Liver (tissue), 9 donors: Measurements from ENCODE around the gene BRI3BP. TPM values are rescaled to one million over a fixed set of nuclear protein-coding genes. Genes with fewer than 3 reads are reported as not detected.

Experiments used
- DNase-seq: peaks from one replicate; pipeline ENCODE4 v3.0.0-alpha.2; 2017; ENCODE audit warnings: low spot score
- H3K27ac ChIP-seq, 2 donors: one replicate each; pipeline ENCODE4 v1.7.0; 2013; ENCODE audit warnings: inconsistent platforms in 2 of 2, low read length in 2 of 2, control low read depth in 1 of 2, low read depth in 1 of 2, mild to moderate bottlenecking in 1 of 2
- H3K27me3 ChIP-seq, 4 donors: one replicate each; pipeline versions ENCODE4 v1.6.1 to v1.7.0; 2013; ENCODE audit warnings: low read length in 3 of 4, inconsistent platforms in 1 of 4, mild to moderate bottlenecking in 1 of 4, moderate library complexity in 1 of 4; ENCODE audit not compliant: control insufficient read depth in 4 of 4, insufficient read depth in 4 of 4
- H3K36me3 ChIP-seq, 4 donors: one replicate each; pipeline versions ENCODE4 v1.6.1 to v1.7.0; 2013; ENCODE audit warnings: low read length in 3 of 4, mild to moderate bottlenecking in 3 of 4, low read depth in 1 of 4, moderate library complexity in 1 of 4; ENCODE audit not compliant: control insufficient read depth in 4 of 4, insufficient read depth in 3 of 4
- H3K4me1 ChIP-seq, 4 donors: one replicate each; pipeline versions ENCODE4 v1.6.1 to v1.7.0; 2013; ENCODE audit warnings: low read length in 3 of 4, mild to moderate bottlenecking in 3 of 4, moderate library complexity in 1 of 4; ENCODE audit not compliant: control insufficient read depth in 4 of 4, insufficient read depth in 4 of 4
- H3K4me3 ChIP-seq, 3 donors: one replicate each; pipeline versions ENCODE4 v1.6.1 to v1.7.0; 2013; ENCODE audit warnings: low read length in 3 of 3, control low read depth in 1 of 3, low read depth in 1 of 3, mild to moderate bottlenecking in 1 of 3
- H3K9ac ChIP-seq, 2 donors: one replicate each; pipeline ENCODE4 v1.7.0; 2013; ENCODE audit warnings: low read length in 2 of 2, mild to moderate bottlenecking in 2 of 2, moderate library complexity in 2 of 2, control low read depth in 1 of 2, low read depth in 1 of 2
- H3K9me3 ChIP-seq, 4 donors: one replicate each; pipeline versions ENCODE4 v1.6.1 to v1.7.0; 2013; ENCODE audit warnings: low read length in 3 of 4; ENCODE audit not compliant: control insufficient read depth in 4 of 4
- CTCF ChIP-seq: fragments of 150-350 bp; IDR thresholded peaks from 2 replicates; pipeline ENCODE4 v1.5.1; 2017; ENCODE audit warnings: improper control_type of control experiment, low read depth, low read length; ENCODE audit not compliant: missing input control
- EGR1 ChIP-seq, 2 donors: IDR thresholded peaks; 2 replicates each; pipeline ENCODE4 v1.6.1; 2016 to 2018; ENCODE audit warnings: antibody characterized with exemption in 2 of 2, low read depth in 2 of 2
- FOXA1 ChIP-seq: IDR thresholded peaks from 2 replicates; pipeline ENCODE4 v1.6.1; 2016; ENCODE audit warnings: antibody characterized with exemption
- FOXA2 ChIP-seq: IDR thresholded peaks from 2 replicates; pipeline ENCODE4 v1.6.1; 2016; ENCODE audit warnings: antibody characterized with exemption
- GABPA ChIP-seq, 2 donors: IDR thresholded peaks in 1 of 2; conservative IDR thresholded peaks in 1 of 2; 2 replicates each; pipeline ENCODE4 v1.6.1; 2016; ENCODE audit warnings: antibody characterized with exemption in 2 of 2, mild to moderate bottlenecking in 1 of 2, moderate library complexity in 1 of 2
- HNF4A ChIP-seq, 2 donors: conservative IDR thresholded peaks; 2 replicates each; pipeline ENCODE4 v1.6.1; 2016; ENCODE audit warnings: antibody characterized with exemption in 2 of 2, mild to moderate bottlenecking in 2 of 2
- HNF4G ChIP-seq: IDR thresholded peaks from 2 replicates; pipeline ENCODE4 v1.6.1; 2016; ENCODE audit warnings: antibody characterized with exemption
- JUND ChIP-seq, 2 donors: IDR thresholded peaks; 2 replicates each; pipeline ENCODE4 v1.6.1; 2016; ENCODE audit warnings: antibody characterized with exemption in 2 of 2
- MAX ChIP-seq: IDR thresholded peaks from 2 replicates; pipeline ENCODE4 v1.6.1; 2016; ENCODE audit warnings: antibody characterized with exemption
- NR2F2 ChIP-seq: IDR thresholded peaks from 2 replicates; pipeline ENCODE4 v1.6.1; 2016; ENCODE audit warnings: antibody characterized with exemption
- RAD21 ChIP-seq, 2 donors: IDR thresholded peaks; 2 replicates each; pipeline ENCODE4 v1.6.1; 2016; ENCODE audit warnings: antibody characterized with exemption in 2 of 2, mild to moderate bottlenecking in 2 of 2
- RXRA ChIP-seq, 2 donors: IDR thresholded peaks; 2 replicates each; pipeline ENCODE4 v1.6.1; 2017 to 2018; ENCODE audit warnings: antibody characterized with exemption in 2 of 2, mild to moderate bottlenecking in 1 of 2
- SP1 ChIP-seq: IDR thresholded peaks from 2 replicates; pipeline ENCODE4 v1.6.1; 2018; ENCODE audit warnings: antibody characterized with exemption, mild to moderate bottlenecking
- YY1 ChIP-seq: IDR thresholded peaks from 2 replicates; pipeline ENCODE4 v1.6.1; 2016; ENCODE audit warnings: antibody characterized with exemption, mild to moderate bottlenecking
- ZBTB33 ChIP-seq: IDR thresholded peaks from 2 replicates; pipeline ENCODE4 v1.6.1; 2016; ENCODE audit warnings: antibody characterized with exemption
- WGBS: extraction: QIAGEN DNeasy Blood & Tissue Kit; methylation state at CpG from one replicate; pipeline ENCODE4 v1.1.7; 2013; 5-methylcytosine and 5-hydroxymethylcytosine counted together
- polyA plus RNA-seq, 2 donors: library from polyadenylated mRNA; stranded (reverse) in 1 of 2; unstranded in 1 of 2; fragments of 200-250 nt in 1 of 2; fragments of >200 nt in 1 of 2; fragmentation: Nextera tagmentation in 1 of 2; extraction: Ambion mirVana in 1 of 2; gene quantifications; one replicate each; pipeline versions ENCODE4 v1.2.1 to v1.2.3, GENCODE V29; 2013 to 2015
- total RNA-seq, 2 donors: library from RNA; depleted of rRNA; stranded (reverse); fragments of >200 nt; gene quantifications; one replicate each; pipeline ENCODE4 v1.2.3, GENCODE V29; 2014
- TF ChIP-seq, protein P1 (sequence below): IDR thresholded peaks from 2 replicates; pipeline ENCODE4 v1.6.1; 2016; ENCODE audit warnings: antibody characterized with exemption
- donor health status: healthy.
- donor health status: healthy.
- donor health status: healthy.
- donor health status: healthy.
- donor health status: healthy.

Gene BRI3BP
- total and polyA plus RNA-seq, 4 donors: 2.4 to 15.3 (median 4.7) TPM

DNA sequence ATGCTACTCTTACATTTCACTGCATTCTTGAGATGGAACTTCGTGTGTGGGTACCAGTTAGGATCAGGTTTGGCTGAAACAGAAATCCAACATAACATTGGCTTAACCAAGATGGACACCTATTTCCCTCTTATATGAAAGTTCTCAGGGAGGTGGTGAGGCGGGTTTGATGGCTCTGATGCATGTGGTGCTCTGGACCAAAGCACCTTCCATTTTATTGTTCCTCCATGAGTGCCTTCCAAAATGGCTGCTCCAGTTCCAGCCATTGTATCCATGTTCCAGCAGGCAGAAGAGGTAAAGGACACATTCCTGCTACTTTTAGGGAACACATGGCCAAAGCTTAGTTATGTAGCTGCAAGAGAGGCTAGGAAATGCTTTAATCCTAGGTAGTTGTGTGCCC lies 29.6 kb downstream of the BRI3BP start:
- H3K27ac ChIP-seq: no peak overlapping the region
- DNase-seq: no peak
- H3K4me3 ChIP-seq: no peak overlapping the region
- over 99% methylated on average over 2 of the region's 2 CpGs for WGBS
- no peaks in the 10 kb centered on the region for H3K4me1 ChIP-seq
- H3K9ac ChIP-seq: no peak overlapping the region
- no peak for TF ChIP-seq YY1
- TF ChIP-seq, protein P1, sequence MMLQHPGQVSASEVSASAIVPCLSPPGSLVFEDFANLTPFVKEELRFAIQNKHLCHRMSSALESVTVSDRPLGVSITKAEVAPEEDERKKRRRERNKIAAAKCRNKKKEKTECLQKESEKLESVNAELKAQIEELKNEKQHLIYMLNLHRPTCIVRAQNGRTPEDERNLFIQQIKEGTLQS: no peak
- TF ChIP-seq SP1: no peak
- TF ChIP-seq FOXA2: no peak
- TF ChIP-seq JUND (IDR thresholded peaks at IDR 0.05): no peak
- TF ChIP-seq HNF4G: no peak
- TF ChIP-seq ZBTB33: no peak
- TF ChIP-seq NR2F2: no peak
- no peak for TF ChIP-seq HNF4A (conservative IDR thresholded peaks at IDR 0.05)
- no peak for TF ChIP-seq FOXA1
- TF ChIP-seq RAD21 (IDR thresholded peaks at IDR 0.05): no peak
- TF ChIP-seq RXRA (IDR thresholded peaks at IDR 0.05): no peak
- H3K27me3 ChIP-seq: no peaks in the 10 kb centered on the region
- H3K9me3 ChIP-seq: no peaks in the 10 kb centered on the region
- H3K36me3 ChIP-seq: peaks cover 0 to 4% (median 0%) of the 10 kb centered on the region in 4 donors

- TF ChIP-seq GABPA (IDR thresholded peaks at IDR 0.05 in 1 of 2, conservative IDR thresholded peaks at IDR 0.05 in 1 of 2) (no peak), HNF4A (conservative IDR thresholded peaks at IDR 0.05) (no peak)
- peaks cover 0 to 4% (median 0%) of the 10 kb centered on the region in 4 donors for H3K36me3 ChIP-seq
- no peak for DNase-seq
- H3K4me1 ChIP-seq: no peaks in the 10 kb centered on the region
- H3K9ac ChIP-seq: no peak overlapping the region
- H3K27ac ChIP-seq: no peak overlapping the region
- H3K9me3 ChIP-seq: no peaks in the 10 kb centered on the region
- no peak overlapping the region for H3K4me3 ChIP-seq
- H3K27me3 ChIP-seq: no peaks in the 10 kb centered on the region
- WGBS: 97% methylated on average over 43 of the region's 43 CpGs
Observed at GRCh38 chr12:125024949-125025563, 31.6 kb downstream of the BRI3BP start.

DNA sequence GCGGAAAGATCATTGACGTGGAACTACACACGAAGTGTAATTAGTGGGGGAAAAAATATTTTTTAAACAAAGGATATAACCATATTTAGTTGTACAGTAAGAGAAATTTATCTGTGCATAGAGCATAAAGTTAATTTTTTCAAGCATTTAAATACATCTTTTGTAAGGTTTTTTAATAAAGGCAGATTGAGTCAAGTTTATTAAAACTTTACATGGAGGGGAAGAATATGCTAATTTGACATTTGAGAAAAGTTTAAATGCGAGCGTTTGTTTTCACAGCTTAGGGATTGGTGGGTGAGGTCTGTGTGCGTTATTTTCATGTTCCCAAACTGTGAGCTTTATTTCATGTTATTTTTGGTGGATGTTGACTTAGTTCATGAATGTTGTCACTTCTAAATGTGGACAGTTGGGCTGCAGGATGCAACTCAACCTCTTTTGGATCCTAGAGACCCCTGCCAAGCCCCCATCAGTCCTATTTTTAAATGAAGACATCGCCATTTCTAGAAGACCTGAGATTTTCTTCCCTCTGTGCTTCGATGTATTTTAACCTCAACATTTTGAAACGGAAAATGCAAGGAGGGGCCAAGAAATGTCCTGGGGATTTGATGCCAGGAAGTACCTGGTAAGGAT lies 32.3 kb downstream of the BRI3BP start:
- no peak overlapping the region for H3K4me3 ChIP-seq
- TF ChIP-seq RAD21 (IDR thresholded peaks at IDR 0.05) (no peak), NR2F2 (no peak), HNF4G (no peak), FOXA1 (no peak), RXRA (IDR thresholded peaks at IDR 0.05) (no peak), MAX (no peak), EGR1 (IDR thresholded peaks at IDR 0.05; ENCODE audit: low read depth in 2 of 2) (no peak), CTCF (no peak)
- TF ChIP-seq, protein P1: no peak
- H3K27me3 ChIP-seq: no peaks in the 10 kb centered on the region
- H3K27ac ChIP-seq: no peak overlapping the region
- H3K9me3 ChIP-seq: no peaks in the 10 kb centered on the region
- H3K9ac ChIP-seq: no peak overlapping the region
- H3K36me3 ChIP-seq: peaks cover 0 to 4% (median 0%) of the 10 kb centered on the region in 4 donors
- DNase-seq: no peak
- H3K4me1 ChIP-seq: no peaks in the 10 kb centered on the region
- 96% methylated on average over 9 of the region's 9 CpGs for WGBS
